Measurements from ENCODE around the gene BORCS8. TPM values are rescaled to one million over a fixed set of nuclear protein-coding genes. Genes with fewer than 3 reads are reported as not detected.

BORCS8 gene
- polyA plus RNA-seq, 10 donors = 9.0 to 13.7 (median 10.9) TPM

DNA sequence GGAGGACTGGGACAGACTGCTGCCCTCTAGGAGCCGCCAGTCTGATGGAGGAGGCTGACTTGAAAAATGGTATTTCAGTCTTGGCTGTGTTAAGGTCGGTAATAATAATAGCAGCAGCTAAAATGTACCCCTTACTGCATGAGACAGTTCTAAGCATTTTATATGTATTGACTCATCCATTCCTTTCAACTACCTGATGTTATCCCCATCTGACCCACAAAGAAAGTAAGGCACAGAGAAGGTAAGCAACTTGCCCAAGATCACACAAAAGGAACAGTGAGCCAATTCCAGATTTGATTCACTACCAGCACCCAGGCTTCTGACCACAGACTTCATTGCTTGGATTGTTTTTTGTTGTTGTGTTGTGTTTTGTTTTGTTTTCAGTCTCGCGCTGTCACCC, 23.8 kb upstream of the BORCS8 start:
- DNase-seq = no peak

- DNase-seq = peak in 2 of 3 donors; percentile 66 to 75
These were observed 22.9 kb upstream of the BORCS8 start for GRCh38 chr19:19214892-19215291.

- no peak for DNase-seq
These were observed 22.2 kb upstream of the BORCS8 start for GRCh38 chr19:19214159-19214490.

- DNase-seq = no peak
These were observed 21.6 kb upstream of the BORCS8 start for GRCh38 chr19:19213426-19214158.

- no peak for DNase-seq
These were observed 21.0 kb upstream of the BORCS8 start for GRCh38 chr19:19212916-19213315.

GRCh38 chr19:19211499-19212420, 19.8 kb upstream of the BORCS8 start, which contains the start of gene NCAN:
NCAN (plus strand) TSS chr19:19211958; CDS start chr19:19216954, 4,996 bp downstream.
- DNase-seq = no peak

- no peak for DNase-seq
These were observed 17.4 kb upstream of the BORCS8 start for GRCh38 chr19:19209372-19209771.

DNA sequence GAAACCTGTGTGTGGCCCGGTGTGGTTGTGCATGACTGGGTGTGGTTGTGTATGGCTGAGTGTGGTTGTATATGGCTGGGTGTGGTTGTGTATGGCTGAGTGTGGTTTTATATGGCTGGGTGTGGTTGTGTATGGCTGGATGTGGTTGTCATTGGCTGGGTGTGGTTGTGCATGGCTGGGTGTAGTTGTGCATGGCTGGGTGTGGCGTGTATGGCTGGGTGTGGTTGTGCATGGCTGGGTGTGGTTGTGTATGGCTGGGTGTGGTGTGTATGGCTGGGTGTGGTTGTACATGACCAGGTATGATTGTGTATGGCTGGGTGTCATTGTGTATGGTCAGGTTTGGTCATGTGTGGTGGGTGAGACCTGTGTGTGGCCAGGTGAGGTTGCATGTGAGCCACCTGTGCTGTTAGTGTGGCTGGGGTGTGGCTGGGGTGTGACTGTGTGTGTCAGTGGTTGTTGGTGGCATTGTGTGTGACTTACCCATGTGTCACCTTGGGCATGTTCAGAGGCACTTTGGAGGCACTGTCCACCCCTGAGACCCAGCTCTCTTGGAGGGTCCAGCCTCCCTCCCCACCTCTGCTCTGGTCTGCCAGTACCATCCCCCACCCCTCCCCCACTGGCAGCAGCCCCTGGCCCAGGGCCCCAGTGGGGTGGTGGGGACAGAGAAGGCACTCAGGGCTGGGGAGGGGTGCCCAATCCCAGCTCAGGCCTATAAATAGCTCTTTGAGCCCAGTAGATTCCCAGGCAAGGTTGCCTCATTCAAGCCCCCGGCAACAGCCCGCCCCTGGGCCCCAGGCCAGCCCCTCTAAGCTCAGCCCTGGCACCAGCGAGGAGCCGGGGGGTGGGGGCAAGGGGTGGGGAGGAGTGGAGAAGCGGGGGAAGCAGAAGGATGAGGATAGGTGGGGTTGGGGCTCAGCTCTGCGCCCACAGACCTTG, 16.0 kb upstream of the BORCS8 start:
- no peak for DNase-seq

GRCh38 chr19:19206938-19207337, 15.0 kb upstream of the BORCS8 start:
- no peak for DNase-seq

DNA sequence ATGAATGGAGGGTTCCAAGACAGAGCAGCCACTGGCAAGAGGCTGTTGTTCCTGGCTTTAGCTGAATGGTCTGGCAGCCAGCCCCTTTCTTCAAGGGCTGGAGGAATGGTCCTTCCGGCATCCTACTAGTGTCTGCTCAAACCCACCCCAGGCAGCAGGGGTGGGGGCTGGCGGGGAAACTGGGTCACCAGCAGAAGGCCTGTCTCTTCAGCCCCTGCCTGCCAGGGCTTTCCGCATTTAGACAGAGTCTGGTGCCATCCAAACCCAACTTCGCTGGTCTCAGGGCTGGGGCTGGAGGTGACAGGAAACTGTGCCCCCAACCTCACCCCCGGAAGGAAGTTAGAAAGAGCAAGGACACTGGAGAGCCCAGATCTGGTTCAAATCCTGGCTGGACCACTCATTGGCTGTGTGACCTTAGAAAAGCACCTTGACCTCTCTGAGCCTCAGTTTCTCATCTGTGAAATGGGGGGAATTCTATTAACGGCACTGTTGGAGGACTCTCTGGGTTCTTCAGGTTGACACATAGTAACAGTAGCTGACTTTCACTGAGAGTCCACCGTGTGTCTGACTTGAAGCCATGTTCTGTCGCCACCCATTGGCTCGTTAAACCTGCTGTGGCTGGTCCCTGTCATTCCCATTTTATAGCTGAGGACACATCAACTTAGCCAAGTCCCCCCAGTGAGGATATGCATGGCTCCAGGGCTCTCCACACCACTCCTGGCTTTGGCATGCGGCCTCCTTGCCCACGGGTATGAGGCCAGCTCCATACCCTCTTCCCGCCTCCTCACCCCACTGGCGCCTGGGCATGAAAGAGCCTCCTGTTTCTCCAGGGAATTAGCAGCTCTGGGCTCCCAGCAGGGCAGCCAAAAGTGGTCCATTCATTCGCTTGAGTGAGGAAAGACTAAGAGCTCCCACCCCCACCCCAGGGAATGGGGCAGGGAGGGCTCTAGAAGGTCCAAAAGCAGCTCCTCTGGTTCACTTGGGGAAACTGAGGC, 13.8 kb upstream of the BORCS8 start:
- no peak for DNase-seq

- no peak for DNase-seq
These were observed 12.2 kb upstream of the BORCS8 start for GRCh38 chr19:19204181-19204580.

GRCh38 chr19:19203012-19203856, 11.3 kb upstream of the BORCS8 start, which contains the start of gene NR2C2AP:
NR2C2AP (minus strand) TSS chr19:19203414; CDS start chr19:19203060, 354 bp downstream.
- peak; percentile 86 to 95 (median 94) for DNase-seq

DNA sequence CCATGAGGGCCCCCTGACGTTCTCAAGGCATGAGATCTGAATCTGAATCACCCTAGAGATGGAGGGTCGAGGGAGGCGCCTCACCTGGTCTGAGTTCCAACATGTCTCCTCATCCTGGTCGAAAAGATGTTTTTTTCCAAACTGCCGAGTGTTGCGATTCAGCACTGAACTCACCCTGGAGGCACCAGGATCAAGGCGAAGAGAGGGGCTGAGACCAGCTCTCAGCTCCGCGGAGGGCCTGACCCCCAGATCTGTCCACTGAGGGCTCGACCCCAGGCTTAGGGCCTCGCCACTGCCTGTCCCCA, 10.7 kb upstream of the BORCS8 start:
- DNase-seq = no peak

DNA sequence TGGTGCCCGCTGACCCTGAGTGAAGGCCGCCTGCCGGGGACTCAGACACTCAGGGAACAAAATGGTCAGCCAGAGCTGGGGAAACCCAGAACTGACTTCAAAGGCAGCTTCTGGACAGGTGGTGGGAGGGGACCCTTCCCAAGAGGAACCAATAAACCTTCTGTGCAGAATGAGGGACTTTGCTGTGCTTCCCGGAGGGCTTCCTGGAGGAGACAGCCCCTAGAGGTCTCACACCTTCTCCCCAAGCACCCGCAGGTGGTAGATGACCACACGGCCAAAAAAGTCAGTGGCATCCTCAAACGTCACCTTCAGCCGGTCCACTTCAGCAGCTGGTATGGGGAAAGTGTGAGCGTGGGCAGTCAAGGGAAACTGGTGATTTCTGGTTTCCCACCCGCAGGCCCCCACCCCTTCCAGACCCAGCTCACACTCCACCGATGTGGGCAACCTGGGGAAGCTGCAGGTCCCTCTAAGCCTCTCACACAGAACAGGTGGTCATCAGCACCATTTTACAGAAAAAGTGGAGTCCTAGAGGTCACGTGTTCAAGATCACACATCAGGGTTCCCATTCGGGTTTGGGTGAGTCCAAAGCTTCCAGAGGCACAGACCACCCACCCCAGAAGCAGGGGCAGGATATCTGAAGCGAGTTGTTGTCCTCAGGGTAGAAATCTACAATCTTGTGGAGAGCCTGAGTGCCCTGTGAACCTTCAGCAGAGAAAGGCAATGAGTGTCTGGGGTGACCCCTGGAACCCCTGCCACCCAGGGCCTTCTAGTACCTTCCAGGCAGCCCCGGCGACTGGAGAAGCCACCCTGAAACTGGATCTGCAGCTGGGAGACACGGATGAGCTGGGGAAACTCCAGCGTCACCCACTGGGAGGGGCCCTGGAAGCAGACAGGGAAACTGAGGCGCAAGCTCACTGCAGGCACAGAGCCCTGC, 10.0 kb upstream of the BORCS8 start:
- DNase-seq = no peak

DNA sequence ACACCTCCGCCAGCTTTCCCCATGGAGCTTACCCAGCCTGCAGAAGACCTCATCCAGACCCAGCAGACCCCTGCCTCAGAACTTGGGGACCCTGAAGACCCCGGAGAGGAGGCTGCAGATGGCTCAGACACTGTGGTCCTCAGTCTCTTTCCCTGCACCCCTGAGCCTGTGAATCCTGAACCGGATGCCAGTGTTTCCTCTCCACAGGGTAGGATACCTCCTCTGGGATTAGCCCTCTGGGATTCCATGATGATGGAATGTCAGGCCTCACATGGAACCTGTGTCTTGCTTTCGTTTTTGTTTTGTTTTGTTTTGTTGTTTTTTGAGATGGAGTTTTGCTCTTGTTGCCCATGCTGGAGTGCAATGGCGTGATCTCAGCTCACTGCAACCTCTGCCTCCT, 2.0 kb upstream of the BORCS8 start:
- DNase-seq = no peak

DNA sequence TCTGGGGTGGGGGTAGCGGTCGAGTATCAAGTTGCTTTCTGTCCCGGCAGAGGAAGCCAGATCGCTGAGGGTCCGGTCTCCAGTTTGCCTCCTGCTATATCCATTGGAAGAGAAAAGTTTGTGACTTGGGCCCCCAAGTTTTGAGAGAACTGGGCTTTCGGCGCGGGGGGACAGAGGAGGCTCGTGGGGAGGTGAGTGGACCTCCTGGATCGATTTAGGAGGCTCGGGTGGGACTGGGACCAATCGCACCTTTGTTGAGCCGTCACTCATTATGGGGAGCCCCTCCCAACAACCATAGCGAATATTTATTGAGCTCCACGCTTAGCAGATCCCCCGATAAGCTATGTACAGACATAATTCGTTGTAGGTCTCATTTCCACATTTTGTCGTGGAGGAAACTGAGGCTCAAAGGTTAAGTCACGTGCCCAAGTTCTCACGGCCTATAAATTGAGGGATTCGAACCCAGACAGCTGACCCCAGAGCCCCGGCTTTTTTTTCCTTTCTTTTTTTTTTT, 1.0 kb upstream of the BORCS8 start:
- DNase-seq = no peak

DNA sequence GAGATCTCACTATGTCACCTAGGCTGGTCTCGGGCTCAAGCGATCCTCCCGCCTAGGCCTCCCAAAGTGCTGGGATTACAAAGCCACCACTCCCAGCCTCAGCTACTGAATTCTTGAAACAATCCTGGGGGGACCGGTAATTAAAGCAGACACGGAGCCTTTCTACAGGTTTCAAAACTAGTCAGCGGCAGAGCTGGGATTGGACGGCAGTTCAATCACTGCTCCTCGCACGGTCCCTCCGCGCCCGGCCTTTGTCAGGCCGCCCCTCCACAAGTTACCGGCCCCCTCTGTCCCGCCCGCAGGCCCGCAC, 229 bp downstream of the BORCS8 start:
- DNase-seq = no peak

DNA sequence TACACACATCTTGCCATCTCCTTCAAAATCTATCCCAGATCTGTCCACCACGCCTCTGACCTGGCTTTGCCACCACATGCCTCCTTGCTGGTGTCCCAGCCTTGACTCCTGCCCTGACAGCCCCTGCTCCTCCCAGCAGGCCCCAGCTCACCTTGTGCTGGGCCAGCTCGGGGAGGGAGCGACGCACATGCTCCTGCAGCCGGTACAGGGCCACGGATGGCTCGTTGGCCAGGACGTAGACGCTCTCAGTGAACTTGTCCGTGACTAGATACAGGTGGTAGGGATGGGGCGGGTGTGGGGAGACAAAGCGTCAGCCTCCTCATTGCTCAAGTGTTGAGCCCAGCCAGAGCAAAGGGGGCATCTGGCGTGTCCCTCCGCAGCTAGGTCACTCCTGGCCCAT, 5.2 kb downstream of the BORCS8 start:
- no peak for DNase-seq

All from muscle of back (tissue), 11 donors.